ENCODE results near the gene AKAP13.
"Not testable (repeated sequence)": the region's sequence is repeated elsewhere in the genome, so short reads cannot be mapped to it uniquely, and the experiment has no call there.

The AKAP13 gene

GRCh38 chr15:85348048-85348766 lies 32.2 kb upstream of the AKAP13 start:
- DNase-seq = not testable (repeated sequence)

- DNase-seq = not testable (repeated sequence)
Observed at GRCh38 chr15:85349062-85349461, 31.3 kb upstream of the AKAP13 start.

DNA sequence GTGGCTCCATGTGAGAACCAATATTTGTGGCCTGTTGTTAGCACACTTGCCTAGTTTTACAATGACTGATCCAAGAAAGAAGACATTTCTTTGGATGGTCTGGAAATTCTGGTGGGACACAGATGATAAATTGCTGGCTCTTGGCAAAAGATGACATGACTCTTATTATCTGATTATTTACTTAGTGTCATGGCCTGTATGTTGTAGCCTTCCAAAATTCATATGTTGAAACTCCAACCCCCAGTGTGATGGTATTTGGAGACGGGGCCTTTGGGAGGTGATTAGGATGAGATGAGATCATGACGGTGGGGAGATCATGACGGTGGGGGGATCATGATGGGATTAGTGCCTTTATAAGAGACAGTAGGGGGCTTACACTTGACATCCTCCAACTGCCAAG lies 30.0 kb upstream of the AKAP13 start:
- no peak for DNase-seq

DNA sequence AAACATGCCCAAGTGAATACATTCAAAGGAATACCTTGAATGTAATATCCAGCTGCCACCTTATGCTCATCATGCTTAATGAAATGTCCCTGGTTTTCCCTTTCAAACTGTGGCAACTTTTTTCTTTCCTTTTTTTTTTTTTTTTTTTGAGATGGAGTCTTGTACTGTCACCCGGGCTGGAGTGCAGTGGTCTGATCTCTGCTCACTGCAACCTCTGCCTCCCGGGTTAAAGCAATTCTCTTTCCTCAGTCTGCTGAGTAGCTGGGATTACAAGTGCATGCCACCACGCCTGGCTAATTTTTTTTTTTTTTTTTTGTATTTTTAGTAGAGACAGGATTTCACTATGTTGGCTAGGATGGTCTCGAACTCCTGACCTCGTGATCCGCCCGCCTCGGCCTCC lies 28.9 kb upstream of the AKAP13 start:
- not testable (repeated sequence) for DNase-seq

DNA sequence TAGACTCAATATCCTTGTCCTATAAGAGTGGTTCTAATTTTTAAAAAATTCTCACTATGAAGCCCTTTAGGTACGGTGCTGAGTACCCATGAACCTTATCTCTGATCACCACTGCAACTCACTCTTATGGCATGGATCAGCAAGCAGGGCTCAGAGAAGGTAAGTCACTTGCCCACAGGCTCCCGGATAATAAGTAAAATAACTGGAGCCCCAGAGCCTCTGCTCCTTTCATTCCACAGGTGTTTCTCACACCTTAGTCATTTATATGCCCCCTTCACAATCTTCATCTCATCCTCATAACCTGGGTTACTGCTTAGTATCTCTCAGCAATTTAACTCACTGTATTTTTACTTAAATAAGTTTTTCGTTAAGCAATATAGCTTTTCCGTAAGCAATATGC lies 28.4 kb upstream of the AKAP13 start:
- DNase-seq = no peak

GRCh38 chr15:85353516-85353915 lies 26.9 kb upstream of the AKAP13 start:
- no peak for DNase-seq

- DNase-seq = no peak
Observed at GRCh38 chr15:85354461-85354860, 25.9 kb upstream of the AKAP13 start.

DNA sequence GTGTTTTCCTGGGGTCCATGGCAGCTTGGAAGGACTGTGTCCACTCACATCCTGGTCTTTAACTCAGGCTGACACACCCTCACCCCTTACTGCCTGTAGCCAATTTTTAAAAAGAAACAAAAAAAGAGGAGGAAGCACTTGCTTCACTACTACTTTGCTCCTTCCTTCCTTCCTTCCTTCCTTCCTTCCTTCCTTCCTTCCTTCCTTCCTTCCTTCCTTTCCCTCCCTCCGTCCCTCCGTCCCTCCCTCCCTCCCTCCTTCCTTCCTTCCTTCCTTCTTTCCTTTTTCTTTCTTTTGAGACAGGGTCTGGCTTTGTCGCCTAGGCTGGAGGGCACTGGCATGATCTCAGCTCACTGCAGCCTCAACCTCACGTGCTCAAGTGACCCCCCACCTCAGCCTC lies 25.5 kb upstream of the AKAP13 start:
- no peak for DNase-seq

DNA sequence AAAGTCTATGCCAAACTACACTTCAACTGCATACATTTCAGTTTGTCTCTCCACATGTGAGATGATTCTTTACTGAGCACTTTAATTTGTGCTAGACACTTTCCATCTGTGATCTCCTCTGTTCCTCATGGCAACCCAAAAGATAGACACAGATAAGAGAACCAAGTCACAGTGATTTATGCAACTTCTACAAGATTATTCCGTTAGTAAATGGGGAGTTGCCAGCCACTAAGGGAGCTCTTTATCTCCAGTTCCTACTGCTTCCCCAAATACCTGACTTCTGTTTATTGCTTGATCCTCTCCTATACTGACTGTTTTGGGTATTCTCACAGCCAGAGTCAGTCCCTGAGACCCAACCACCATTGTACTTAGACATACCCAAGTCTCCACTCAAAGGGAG lies 24.1 kb upstream of the AKAP13 start:
- no peak for DNase-seq

DNA sequence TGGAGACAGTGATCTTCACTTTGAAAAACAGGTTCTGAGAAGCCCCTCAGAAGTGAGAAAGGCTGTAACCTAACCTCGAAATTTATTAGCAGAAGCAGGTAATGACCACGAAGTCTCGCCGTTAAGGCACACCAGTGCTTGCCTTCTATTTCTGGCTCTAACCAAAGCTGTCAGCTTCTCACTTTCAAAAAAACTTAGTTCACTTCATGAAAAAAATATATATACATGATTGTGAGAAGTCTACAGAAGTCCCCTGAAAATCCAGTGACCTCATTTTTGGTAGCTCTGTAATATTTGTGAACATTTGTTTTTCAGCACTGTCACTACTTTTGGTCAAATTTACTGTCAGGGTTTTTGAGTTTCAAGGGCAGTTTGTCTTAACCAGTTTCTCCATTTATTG lies 19.1 kb upstream of the AKAP13 start:
- no peak for DNase-seq

DNA sequence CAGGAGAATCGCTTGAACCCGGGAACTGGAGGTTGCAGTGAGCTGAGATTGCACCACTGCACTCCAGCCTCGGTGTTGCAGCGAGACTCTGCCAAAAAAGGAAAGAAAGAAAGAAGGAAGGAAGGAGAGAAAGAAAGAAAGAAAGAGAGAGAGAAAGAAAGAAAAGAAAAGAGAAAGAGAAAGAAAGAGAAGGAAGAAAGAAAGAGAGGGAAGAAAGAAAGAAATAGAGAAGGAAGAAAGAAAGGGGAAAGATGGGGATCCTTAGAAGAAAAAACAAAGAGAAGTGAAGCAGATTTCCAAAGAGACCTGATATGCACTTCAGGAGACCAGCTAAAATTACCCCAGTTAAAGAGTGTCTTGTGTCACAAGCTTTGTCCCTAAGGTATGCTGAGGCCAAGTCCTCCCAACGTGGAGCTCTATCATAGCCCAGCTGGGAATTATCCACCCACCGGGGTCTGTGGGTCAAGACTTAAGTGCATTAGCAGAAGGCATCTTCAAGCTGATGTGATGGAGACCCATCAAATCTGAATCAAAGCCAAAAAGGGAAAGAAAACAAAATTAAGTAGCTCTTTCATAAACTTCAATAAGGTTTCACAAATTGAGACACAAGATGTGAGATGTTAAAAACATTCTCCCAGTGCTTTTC lies 17.8 kb upstream of the AKAP13 start:
- DNase-seq = no peak

GRCh38 chr15:85365980-85366379 lies 14.4 kb upstream of the AKAP13 start:
- DNase-seq = no peak

- DNase-seq = no peak
Observed at GRCh38 chr15:85367741-85368140, 12.7 kb upstream of the AKAP13 start.

DNA sequence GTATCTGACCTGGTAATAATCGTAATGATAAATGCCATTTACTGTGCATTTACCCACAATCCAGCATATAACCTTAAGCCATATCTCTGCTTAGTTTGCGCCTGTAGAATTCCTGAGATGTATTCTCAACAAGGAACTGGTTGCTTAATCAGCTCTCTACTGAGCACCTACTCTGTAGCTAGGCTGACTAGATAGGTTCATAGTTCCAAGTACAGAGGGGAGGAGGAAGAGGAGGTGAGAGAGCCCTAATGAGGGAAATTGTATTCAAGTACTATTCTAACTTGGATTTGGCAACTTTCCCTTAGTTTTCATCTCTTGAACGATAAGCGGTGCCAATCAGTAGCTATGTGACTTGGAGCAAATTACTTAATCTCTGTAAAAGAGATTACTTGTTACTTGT lies 5.6 kb upstream of the AKAP13 start:
- DNase-seq = no peak

GRCh38 chr15:85377269-85377668 lies 3.1 kb upstream of the AKAP13 start:
- no peak for DNase-seq

DNA sequence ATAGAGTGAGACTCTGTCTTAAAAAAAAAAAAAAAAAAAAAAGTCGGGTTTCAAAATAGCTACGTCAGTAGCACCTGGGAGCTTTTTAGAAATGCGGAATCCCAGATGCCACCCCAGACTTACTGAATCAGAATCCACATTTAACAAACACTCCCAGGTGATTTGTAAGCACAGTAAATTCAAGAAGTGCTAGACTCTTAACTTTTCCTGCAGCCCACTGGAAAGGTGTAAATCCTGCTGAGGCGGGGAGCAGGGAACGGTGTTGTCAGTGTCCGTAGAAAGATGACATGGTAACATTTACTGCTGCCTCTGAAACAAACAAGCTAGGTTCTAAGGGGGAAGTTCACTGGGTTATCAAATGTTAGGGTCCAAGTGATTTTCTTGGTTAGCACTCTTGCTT lies 2.4 kb upstream of the AKAP13 start:
- DNase-seq = no peak

DNA sequence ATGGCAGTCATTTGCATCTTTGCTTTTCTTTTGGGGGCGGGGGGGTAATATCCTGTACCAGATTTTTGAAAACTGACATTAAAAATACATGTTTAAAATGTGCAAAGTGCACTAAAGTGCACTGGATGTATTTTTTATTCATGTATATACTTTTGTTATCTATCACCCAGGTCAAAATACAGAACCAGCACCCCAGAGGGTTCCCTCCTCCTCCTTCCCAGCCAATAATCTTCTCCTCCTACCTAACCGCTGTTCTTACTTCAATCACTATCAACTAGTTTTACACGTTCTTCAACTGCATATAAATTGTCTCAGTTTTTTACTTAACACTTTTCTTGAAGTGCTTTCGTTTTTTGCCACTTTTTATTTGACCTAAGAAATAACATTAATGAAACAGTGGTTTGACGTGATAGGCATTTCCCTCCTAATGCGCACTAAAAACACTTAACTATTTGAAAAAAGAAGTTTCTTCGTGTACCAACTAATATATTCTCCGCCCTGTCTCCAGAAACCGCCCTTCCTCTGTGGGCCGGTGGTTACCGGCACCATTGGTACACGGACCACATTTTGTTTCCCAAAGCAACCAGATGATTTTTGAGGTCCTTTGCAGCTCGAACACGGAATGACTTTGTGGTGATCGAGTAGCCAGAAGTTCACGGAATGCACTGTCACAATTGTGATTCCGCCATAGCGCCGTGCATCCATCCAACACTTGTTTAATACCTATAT lies 836 bp upstream of the AKAP13 start:
- peak; percentile 83 for DNase-seq

GRCh38 chr15:85380812-85381642 lies 624 bp downstream of the AKAP13 start:
- DNase-seq = peak; percentile 88

DNA sequence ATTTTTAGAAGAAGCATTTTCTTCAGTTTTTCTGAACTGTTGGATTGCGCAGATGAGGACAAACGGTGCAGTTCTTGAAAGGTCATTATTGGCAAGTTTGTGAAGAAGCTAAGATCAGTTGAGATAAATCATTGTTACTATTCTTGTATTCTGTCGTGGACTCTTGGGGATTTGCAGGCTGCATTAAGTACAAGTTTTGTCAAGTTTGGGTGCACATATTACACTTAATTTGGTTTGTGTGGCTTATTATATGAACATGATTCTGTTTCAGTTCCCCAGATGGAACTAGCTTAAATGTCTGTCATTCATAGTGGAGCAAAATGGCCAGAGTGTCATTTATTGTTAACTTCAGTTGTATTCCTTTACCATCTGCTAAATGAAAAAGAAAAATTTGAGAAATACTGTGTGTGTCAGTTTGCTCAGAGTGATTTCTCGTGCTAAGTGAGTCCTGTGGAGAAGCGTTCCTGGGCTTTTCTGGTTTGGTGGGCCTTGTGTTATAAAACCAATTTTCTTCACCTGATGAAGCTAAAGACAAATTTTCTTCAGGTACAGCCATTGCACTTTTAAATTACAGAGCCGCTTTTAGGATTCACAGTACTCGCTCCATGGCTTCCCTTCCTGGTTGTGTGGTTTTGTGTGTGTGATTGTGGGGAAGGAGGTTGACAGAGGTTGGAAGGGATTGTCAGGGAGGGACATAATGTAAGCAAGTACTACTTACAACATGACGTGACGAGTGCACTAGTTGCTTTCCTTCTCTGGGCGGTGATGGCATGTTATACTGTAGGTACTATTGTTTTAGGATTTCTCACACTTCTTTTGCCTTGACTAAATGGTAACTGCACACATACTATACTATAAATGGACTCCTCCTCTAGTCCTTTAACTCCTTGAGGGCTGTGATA lies 1.7 kb downstream of the AKAP13 start:
- DNase-seq = no peak

GRCh38 chr15:85382942-85383341 lies 2.5 kb downstream of the AKAP13 start:
- no peak for DNase-seq

DNA sequence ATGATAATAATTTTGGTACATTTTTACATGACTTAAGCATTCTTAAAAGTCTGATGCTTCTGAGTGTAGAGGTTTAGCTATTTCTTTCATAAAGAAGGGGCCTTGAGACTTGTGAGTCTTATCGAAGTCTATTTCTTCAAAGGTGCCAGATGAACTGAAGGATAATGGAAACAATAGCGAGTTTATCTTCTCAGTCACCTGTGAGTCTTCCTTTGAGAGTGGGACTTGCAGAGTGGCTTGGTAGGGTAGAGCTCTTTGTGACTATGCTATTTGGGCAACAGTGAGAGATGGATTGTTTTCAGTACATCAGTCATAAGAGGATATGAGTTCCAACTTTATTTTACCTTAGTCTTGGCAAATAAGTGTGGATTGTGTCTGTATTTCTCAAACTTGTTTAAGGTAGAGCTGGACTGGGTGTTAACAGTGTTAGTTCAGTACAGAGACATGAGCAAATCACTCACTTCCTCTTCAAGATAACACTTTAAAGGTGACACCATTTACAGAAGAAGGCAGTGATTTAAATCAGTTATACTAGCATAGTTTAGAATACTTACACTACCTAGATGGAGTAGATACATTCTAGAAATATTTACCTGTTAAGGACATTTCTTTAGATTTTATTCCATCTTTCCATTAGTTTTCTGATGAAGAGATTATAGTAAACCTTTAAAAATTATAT lies 3.2 kb downstream of the AKAP13 start:
- no peak for DNase-seq

- no peak for DNase-seq
Observed at GRCh38 chr15:85386261-85386660, 5.9 kb downstream of the AKAP13 start.
